ENCODE measurements around the gene MRPL28. TPM values are rescaled to one million over a fixed set of nuclear protein-coding genes. Genes with fewer than 3 reads are reported as not detected.

Gene MRPL28
- 120 to 138 TPM (median 130 TPM) in 5 replicates for total RNA-seq (2022; extraction: Qiagen RNA extraction)

GRCh38 chr16:370443-370842, at the start of gene MRPL28:
Gene MRPL28, minus strand, starts transcription at chr16:370538. Its CDS starts 320 bp downstream, at chr16:370218.

GRCh38 chr16:401468-402348, 31.4 kb upstream of the MRPL28 start, which contains the start of gene DECR2:
Gene DECR2, plus strand, starts transcription at chr16:401885. Its CDS starts 79 bp downstream, at chr16:401964.

GRCh38 chr16:397135-397661, 26.9 kb upstream of the MRPL28 start, which contains the start of gene NME4:
Gene NME4, plus strand, starts transcription at chr16:397199. Its CDS starts 24 bp downstream, at chr16:397223.

GRCh38 chr16:381789-382717, 11.7 kb upstream of the MRPL28 start, which contains the start of gene PGAP6:
Gene PGAP6, minus strand, starts transcription at chr16:381978. Its CDS starts 157 bp downstream, at chr16:381821.

DNA sequence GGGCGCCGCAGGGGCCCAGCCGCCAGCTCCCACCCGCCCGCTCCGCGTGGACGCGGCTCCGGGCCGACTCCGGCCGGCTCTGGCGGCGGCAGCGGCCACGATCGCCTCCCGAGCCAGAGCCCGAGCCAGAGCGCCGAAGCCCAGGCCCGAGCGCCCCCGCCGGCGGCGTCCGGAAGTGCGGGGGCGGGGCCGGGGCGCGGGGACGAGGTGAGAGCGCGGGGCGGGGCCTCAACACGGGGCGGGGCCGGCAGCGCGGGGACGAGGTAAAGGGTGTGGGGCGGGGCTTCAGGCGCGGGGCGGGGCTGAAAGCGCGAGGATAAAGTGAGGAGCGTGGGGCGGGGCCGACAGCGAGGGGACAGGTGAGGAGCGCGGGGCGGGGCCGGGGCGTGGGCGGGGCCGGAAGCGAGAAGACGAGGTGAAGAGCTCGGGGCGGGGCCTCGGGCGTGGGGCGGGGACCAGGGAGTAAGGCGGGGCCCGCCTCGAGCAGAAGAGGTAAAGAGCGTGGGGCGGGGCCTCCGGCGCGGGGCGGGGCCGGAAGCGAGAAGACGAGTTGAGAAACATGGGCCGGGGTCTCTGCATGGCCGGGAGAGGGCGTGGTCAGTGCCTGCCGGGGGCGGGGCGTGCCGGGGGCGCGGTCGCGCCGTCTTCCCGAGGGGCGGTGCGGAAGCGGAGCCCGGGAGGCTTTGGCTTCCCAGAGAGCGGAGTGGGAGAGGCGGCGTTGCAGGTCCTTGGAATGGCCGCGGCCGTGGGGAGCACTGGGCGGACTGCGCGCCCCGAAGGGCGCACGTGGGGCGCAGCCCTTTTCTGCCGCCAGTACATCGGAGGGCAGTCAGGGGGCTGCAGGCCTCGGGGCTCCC, 17.6 kb downstream of the MRPL28 start, which contains the start of gene AXIN1:
AXIN1 (minus strand) TSS at position 177 of the 857 bp plus-strand sequence. CDS start 5,698 bp downstream, outside the sequence.

Other genes with a start within 250 kb of the MRPL28 start
- gene NPRL3, start 231.9 kb downstream of the MRPL28 start, total RNA-seq (2022; extraction: Qiagen RNA extraction) = 20.2 to 30.1 TPM (median 27.5 TPM) in 5 replicates
- 0.10 TPM in 1 of 5 replicates, not detected in the others for gene HBZ, start 217.9 kb downstream of the MRPL28 start, total RNA-seq (2022; extraction: Qiagen RNA extraction)
- gene HBM, start 204.6 kb downstream of the MRPL28 start, total RNA-seq (2022; extraction: Qiagen RNA extraction) = not detected in 5 replicates
- 0.45 to 0.62 TPM in 2 of 5 replicates, not detected in the others for gene HBA2, start 197.7 kb downstream of the MRPL28 start, total RNA-seq (2022; extraction: Qiagen RNA extraction)
- gene HBA1, start 193.9 kb downstream of the MRPL28 start, total RNA-seq (2022; extraction: Qiagen RNA extraction) = 1.1 to 2.4 TPM (median 1.8 TPM) in 5 replicates
- 4.5 to 8.0 TPM (median 7.3 TPM) in 5 replicates for gene HBQ1, start 190.1 kb downstream of the MRPL28 start, total RNA-seq (2022; extraction: Qiagen RNA extraction)
- gene LUC7L, start 141.1 kb downstream of the MRPL28 start, total RNA-seq (2022; extraction: Qiagen RNA extraction) = 40.3 to 50.6 TPM (median 43.6 TPM) in 5 replicates
- gene FAM234A, start 135.7 kb downstream of the MRPL28 start, total RNA-seq (2022; extraction: Qiagen RNA extraction) = 43.7 to 49.1 TPM (median 49.0 TPM) in 5 replicates
- 2.9 to 4.9 TPM (median 4.4 TPM) in 5 replicates for gene RGS11, start 94.6 kb downstream of the MRPL28 start, total RNA-seq (2022; extraction: Qiagen RNA extraction)
- 2.0 to 3.1 TPM (median 2.7 TPM) in 5 replicates for gene ARHGDIG, start 89.9 kb downstream of the MRPL28 start, total RNA-seq (2022; extraction: Qiagen RNA extraction)
- 0.15 to 0.50 TPM (median 0.31 TPM) in 5 replicates for gene PDIA2, start 87.4 kb downstream of the MRPL28 start, total RNA-seq (2022; extraction: Qiagen RNA extraction)
- 28.7 to 33.3 TPM (median 32.1 TPM) in 5 replicates for gene AXIN1, start 17.8 kb downstream of the MRPL28 start, total RNA-seq (2022; extraction: Qiagen RNA extraction)
- 27.1 to 40.0 TPM (median 35.2 TPM) in 5 replicates for gene PGAP6, start 11.4 kb upstream of the MRPL28 start, total RNA-seq (2022; extraction: Qiagen RNA extraction)
- 264 to 457 TPM (median 451 TPM) in 5 replicates for gene NME4, start 26.7 kb upstream of the MRPL28 start, total RNA-seq (2022; extraction: Qiagen RNA extraction)
- 21.4 to 30.7 TPM (median 29.9 TPM) in 5 replicates for gene DECR2, start 31.3 kb upstream of the MRPL28 start, total RNA-seq (2022; extraction: Qiagen RNA extraction)
- gene RAB11FIP3, start 55.1 kb upstream of the MRPL28 start, total RNA-seq (2022; extraction: Qiagen RNA extraction) = 26.2 to 32.4 TPM (median 28.4 TPM) in 5 replicates
- gene CAPN15, start 157.2 kb upstream of the MRPL28 start, total RNA-seq (2022; extraction: Qiagen RNA extraction) = 40.4 to 75.7 TPM (median 67.9 TPM) in 5 replicates
- 0.08 to 0.28 TPM (median 0.26 TPM) in 5 replicates for gene PRR35, start 189.9 kb upstream of the MRPL28 start, total RNA-seq (2022; extraction: Qiagen RNA extraction)
- gene NHLRC4, start 196.5 kb upstream of the MRPL28 start, total RNA-seq (2022; extraction: Qiagen RNA extraction) = 0.18 to 0.30 TPM (median 0.23 TPM) in 5 replicates
- gene PIGQ, start 199.4 kb upstream of the MRPL28 start, total RNA-seq (2022; extraction: Qiagen RNA extraction) = 28.4 to 42.0 TPM (median 39.2 TPM) in 5 replicates
- gene RAB40C, start 219.5 kb upstream of the MRPL28 start, total RNA-seq (2022; extraction: Qiagen RNA extraction) = 14.1 to 20.1 TPM (median 19.5 TPM) in 5 replicates

Data from A549 treated with AZD2906 at 1 μM for 4 hours (cell line).